SK-N-SH (cell line): ENCODE results near the gene NEK8. TPM values are rescaled to one million over a fixed set of nuclear protein-coding genes. Genes with fewer than 3 reads are reported as not detected.

ENCODE experiments used
- CTCF ChIA-PET: fragments of 300-600, 350-600 bp; formaldehyde crosslinking; extraction: SDS; loops from one replicate; lab custom pipeline; 2021; lab: Yijun Ruan, JAX
- POLR2A ChIA-PET: fragments of 350-600 bp; sonication (Branson Sonifier 250); formaldehyde crosslinking; extraction: SDS; loops from one replicate; lab custom pipeline; 2020; ENCODE audit warnings: antibody characterized with exemption, inconsistent platforms; lab: Yijun Ruan, JAX
- DNase-seq: peaks from one replicate; pipeline ENCODE4 v3.0.0; 2012
- H2AFZ ChIP-seq: fragments of 200-600 bp; sonication (generic); 2 replicates; pipeline ENCODE4 v1.8.1; 2016; ENCODE audit warnings: antibody characterized with exemption, mild to moderate bottlenecking, low read depth
- H3F3A ChIP-seq: fragments of 200-600 bp; sonication (generic); replicated peaks from 2 replicates; pipeline ENCODE3; 2016; ENCODE audit warnings: antibody characterized with exemption, mild to moderate bottlenecking; ENCODE audit not compliant: insufficient read depth
- H3K27ac ChIP-seq, 2 experiments: fragments of 200-500 bp in 1 of 2; fragments of 200-600 bp in 1 of 2; sonication (Bioruptor generic) in 1 of 2; sonication (generic), shearing (Covaris generic) in 1 of 2; 2 replicates each; pipeline versions ENCODE4 v1.5.1 to v1.6.1; 2014 to 2016; ENCODE audit warnings: low read depth in 2 of 2, inconsistent platforms in 1 of 2, low read length in 1 of 2, mild to moderate bottlenecking in 1 of 2, mixed read lengths in 1 of 2
- H3K27me3 ChIP-seq: fragments of 200-600 bp; sonication (generic), shearing (Covaris generic); 2 replicates; pipeline ENCODE4 v1.6.1; 2016; ENCODE audit warnings: mixed run types; ENCODE audit not compliant: insufficient read depth
- H3K36me3 ChIP-seq, 2 experiments: fragments of 200-500 bp in 1 of 2; fragments of 200-600 bp in 1 of 2; sonication (Bioruptor generic) in 1 of 2; sonication (generic) in 1 of 2; replicated peaks in 1 of 2; 2 replicates each; pipeline versions ENCODE3 to v1.5.1; 2014 to 2016; ENCODE audit warnings: low read length in 1 of 2, mild to moderate bottlenecking in 1 of 2; ENCODE audit not compliant: insufficient read depth in 2 of 2, control insufficient read depth in 1 of 2
- H3K4me1 ChIP-seq, 2 experiments: fragments of 200-500 bp in 1 of 2; fragments of 200-600 bp in 1 of 2; sonication (Bioruptor generic) in 1 of 2; sonication (generic), shearing (Covaris generic) in 1 of 2; 2 replicates each; pipeline versions ENCODE4 v1.5.1 to v1.6.1; 2014 to 2016; ENCODE audit warnings: low read depth in 1 of 2, low read length in 1 of 2, mixed run types in 1 of 2; ENCODE audit not compliant: insufficient read depth in 2 of 2, control insufficient read depth in 1 of 2
- H3K4me2 ChIP-seq: fragments of 200-600 bp; sonication (generic), shearing (Covaris generic); 2 replicates; pipeline ENCODE4 v1.6.1; 2017; ENCODE audit warnings: mixed run types
- H3K4me3 ChIP-seq, 2 experiments: fragments of 200-500 bp in 1 of 2; fragments of 200-600 bp in 1 of 2; sonication (Bioruptor generic) in 1 of 2; sonication (generic), shearing (Covaris generic) in 1 of 2; 2 replicates each; pipeline versions ENCODE4 v1.5.1 to v1.8.1; 2014 to 2016; ENCODE audit warnings: low read depth in 2 of 2, inconsistent platforms in 1 of 2, low read length in 1 of 2, mild to moderate bottlenecking in 1 of 2, mixed read lengths in 1 of 2, moderate library complexity in 1 of 2
- H3K79me2 ChIP-seq: fragments of 200-600 bp; sonication (generic); 2 replicates; pipeline ENCODE4 v1.8.1; 2017; ENCODE audit warnings: mild to moderate bottlenecking; ENCODE audit not compliant: insufficient read depth
- H3K9ac ChIP-seq: fragments of 200-600 bp; sonication (generic); 2 replicates; pipeline ENCODE4 v1.6.1; 2017; ENCODE audit warnings: mixed run types
- H3K9me2 ChIP-seq: fragments of 200-600 bp; sonication (generic); 2 replicates; pipeline ENCODE4 v1.6.1; 2017; ENCODE audit warnings: mixed run types
- H3K9me3 ChIP-seq: fragments of 200-600 bp; sonication (generic); 2 replicates; pipeline ENCODE4 v1.6.1; 2017; ENCODE audit warnings: mixed run types, mild to moderate bottlenecking, moderate library complexity
- H4K20me1 ChIP-seq: fragments of 200-600 bp; sonication (generic); 2 replicates; pipeline ENCODE4 v1.6.1; 2017; ENCODE audit warnings: mild to moderate bottlenecking, mixed run types; ENCODE audit not compliant: insufficient read depth
- CHD2 ChIP-seq: fragments of 150-350 bp; IDR thresholded peaks from 2 replicates; pipeline ENCODE4 v1.6.1; 2018; ENCODE audit warnings: low read length; ENCODE audit not compliant: partially characterized antibody
- EP300 ChIP-seq, 2 experiments: IDR thresholded peaks; 2 replicates each; pipeline versions ENCODE4 v1.4.0 to v1.6.1; 2012; ENCODE audit warnings: borderline replicate concordance in 1 of 2, low read depth in 1 of 2, low read length in 1 of 2
- FOXJ3 ChIP-seq: sonication (generic); formaldehyde crosslinking; IDR thresholded peaks from 2 replicates; pipeline ENCODE4 v1.5.1; 2020; ENCODE audit warnings: mild to moderate bottlenecking, missing genetic modification reagents
- FOXM1 ChIP-seq: IDR thresholded peaks from 2 replicates; pipeline ENCODE4 v1.4.0; 2012; ENCODE audit warnings: low read depth, mild to moderate bottlenecking
- GABPA ChIP-seq: IDR thresholded peaks from 2 replicates; pipeline ENCODE4 v1.4.0; 2012; ENCODE audit warnings: low read depth, mild to moderate bottlenecking
- JUND ChIP-seq: IDR thresholded peaks from 2 replicates; pipeline ENCODE4 v1.4.0; 2012
- MXI1 ChIP-seq: IDR thresholded peaks from 2 replicates; pipeline ENCODE4 v1.6.1; 2012; ENCODE audit warnings: mild to moderate bottlenecking, low read depth, low read length, improper control_type of control experiment
- NFIC ChIP-seq: IDR thresholded peaks from 2 replicates; pipeline ENCODE4 v1.4.0; 2012; ENCODE audit warnings: borderline replicate concordance
- RAD21 ChIP-seq: IDR thresholded peaks from 2 replicates; pipeline ENCODE4 v1.6.1; 2012; ENCODE audit warnings: mild to moderate bottlenecking, low read length
- RCOR1 ChIP-seq: fragments of 150-350 bp; IDR thresholded peaks from 2 replicates; pipeline ENCODE4 v1.6.1; 2017; ENCODE audit warnings: antibody characterized with exemption, low read length
- RFX5 ChIP-seq: IDR thresholded peaks from 2 replicates; pipeline ENCODE4 v1.6.1; 2012; ENCODE audit warnings: mild to moderate bottlenecking, improper control_type of control experiment, low read length
- SIN3A ChIP-seq: IDR thresholded peaks from 2 replicates; pipeline ENCODE4 v1.6.1; 2012; ENCODE audit warnings: low read depth, mild to moderate bottlenecking, low read length, moderate library complexity, borderline replicate concordance
- SMC3 ChIP-seq: IDR thresholded peaks from 2 replicates; pipeline ENCODE4 v1.6.1; 2012; ENCODE audit warnings: low read depth, low read length, improper control_type of control experiment
- TEAD4 ChIP-seq: IDR thresholded peaks from 2 replicates; pipeline ENCODE4 v1.4.0; 2012; ENCODE audit warnings: mild to moderate bottlenecking, borderline replicate concordance; ENCODE audit not compliant: insufficient read depth
- YY1 ChIP-seq: IDR thresholded peaks from 2 replicates; pipeline ENCODE4 v1.4.0; 2012; ENCODE audit warnings: low read depth, mild to moderate bottlenecking
- WGBS: methylation state at CpG from one replicate; pipeline ENCODE4 v1.1.6; 2017; ENCODE audit warnings: low lambda C conversion rate; 5-methylcytosine and 5-hydroxymethylcytosine counted together
- polyA plus RNA-seq, 3 experiments: library from polyadenylated mRNA; depleted of rRNA; stranded (reverse); fragments of >200 nt; gene quantifications; 2 replicates each; pipeline ENCODE4 v1.2.3, GENCODE V29; 2012
- TF ChIP-seq, protein P1 (sequence below): fragments of 200-600 bp; sonication (generic); IDR thresholded peaks from 2 replicates; pipeline ENCODE4 v1.6.1; 2017; ENCODE audit warnings: antibody characterized with exemption, mild to moderate bottlenecking, moderate library complexity
- TF ChIP-seq, protein P2 (sequence below): fragments of 150-350 bp; IDR thresholded peaks from 2 replicates; pipeline ENCODE4 v1.6.1; 2016; ENCODE audit warnings: mild to moderate bottlenecking, low read depth, low read length
- TF ChIP-seq, protein P3 (sequence below): IDR thresholded peaks from 2 replicates; pipeline ENCODE4 v1.6.1; 2012; ENCODE audit warnings: mild to moderate bottlenecking, low read depth, low read length, moderate library complexity
- TF ChIP-seq, protein P4 (sequence below): IDR thresholded peaks from 2 replicates; pipeline ENCODE4; 2012
- TF ChIP-seq, protein P5 (sequence below): IDR thresholded peaks from 2 replicates; pipeline ENCODE4 v1.4.0; 2012; ENCODE audit warnings: low read depth, borderline replicate concordance
- TF ChIP-seq, protein P6 (sequence below): IDR thresholded peaks from 2 replicates; pipeline ENCODE4 v1.4.0; 2012; ENCODE audit warnings: low read depth, borderline replicate concordance

Gene NEK8
- polyA plus RNA-seq, 1 of the 3 experiments (the other 2 are of a cell fraction), result 6.0 TPM

DNA sequence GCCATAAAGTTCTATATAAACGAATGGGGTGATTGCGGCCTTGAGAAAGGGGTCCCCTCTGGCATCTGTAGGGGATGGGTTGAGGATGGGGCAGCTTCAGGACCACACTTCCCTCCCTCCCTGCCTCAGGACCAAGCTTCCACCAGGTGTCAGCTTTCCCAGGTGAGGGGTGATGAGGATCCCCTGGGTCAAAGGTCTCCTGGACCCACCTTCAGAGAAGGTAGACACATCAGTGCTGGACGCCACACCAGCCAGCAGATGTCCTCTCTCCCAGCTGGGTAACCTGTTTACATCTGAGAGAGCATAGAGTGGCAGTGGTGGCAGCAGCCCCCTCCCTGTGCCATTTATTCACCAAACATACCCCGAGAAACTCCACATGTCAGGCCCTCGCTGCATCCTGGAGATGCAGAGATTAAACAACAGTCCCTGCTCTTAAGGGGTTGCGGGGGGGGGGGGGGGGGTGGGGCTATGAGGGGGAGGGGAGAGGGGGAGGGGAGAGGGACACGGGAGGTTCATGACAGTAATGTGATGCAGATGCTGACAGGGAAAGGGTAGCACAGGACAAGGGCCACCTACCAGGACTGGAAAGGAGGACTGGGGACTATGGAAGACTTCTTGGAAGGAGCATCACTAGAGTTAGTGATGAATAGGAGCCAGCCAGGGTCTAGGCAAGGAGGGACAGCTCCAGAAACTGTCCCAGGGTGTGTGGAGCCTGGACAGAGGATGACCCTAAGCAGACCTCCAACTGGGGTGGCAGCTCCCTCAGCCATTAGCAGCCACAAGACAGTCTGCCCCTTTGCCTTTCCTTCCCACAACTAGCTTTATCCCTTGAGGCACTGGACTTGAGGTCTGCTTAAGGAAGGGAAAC lies 21.9 kb upstream of the NEK8 start:
- CTCF ChIA-PET, result interaction anchor here (0.6 to 3.1 kb wide), 8 partner anchors 18 to 196 kb away, joined by 3 to 17 read pairs (median 3); partner anchors contain the start of gene TLCD1
- no peaks in the 10 kb centered on the region for H3K9me3 ChIP-seq
- POLR2A ChIA-PET, result interaction anchor here (1.5 to 1.7 kb wide), 2 partner anchors 13 to 62 kb away, joined by 3 to 11 read pairs; partner anchors contain the start of genes BLTP2 and RPL23A
- H3K79me2 ChIP-seq, result peaks cover 9% of the 10 kb centered on the region; the same call in 1 of the 2 replicates
- no peak overlapping the region for H3K4me2 ChIP-seq
- H3K9me2 ChIP-seq, result no peaks in the 10 kb centered on the region
- 53% methylated on average over 5 of the region's 7 CpGs for WGBS
- H2AFZ ChIP-seq, result no peak overlapping the region
- peaks cover 29% of the 10 kb centered on the region for H3F3A ChIP-seq
- no peaks in the 10 kb centered on the region for H3K27me3 ChIP-seq
- H3K4me3 ChIP-seq, result no peak overlapping the region
- peaks cover 5 to 23% of the 10 kb centered on the region in 2 experiments for H3K36me3 ChIP-seq
- no peak overlapping the region for H3K9ac ChIP-seq
- peak; percentile 80 for DNase-seq
- H3K4me1 ChIP-seq, result peaks cover 0 to 17% of the 10 kb centered on the region in 2 experiments; a peak in 2 of 4 replicates
- H4K20me1 ChIP-seq, result no peaks in the 10 kb centered on the region
- peak overlapping the region in 1 of 2 experiments; percentile 53; a peak in 1 of 4 replicates for H3K27ac ChIP-seq
- no peak for TF ChIP-seq SIN3A
- TF ChIP-seq, protein P1, sequence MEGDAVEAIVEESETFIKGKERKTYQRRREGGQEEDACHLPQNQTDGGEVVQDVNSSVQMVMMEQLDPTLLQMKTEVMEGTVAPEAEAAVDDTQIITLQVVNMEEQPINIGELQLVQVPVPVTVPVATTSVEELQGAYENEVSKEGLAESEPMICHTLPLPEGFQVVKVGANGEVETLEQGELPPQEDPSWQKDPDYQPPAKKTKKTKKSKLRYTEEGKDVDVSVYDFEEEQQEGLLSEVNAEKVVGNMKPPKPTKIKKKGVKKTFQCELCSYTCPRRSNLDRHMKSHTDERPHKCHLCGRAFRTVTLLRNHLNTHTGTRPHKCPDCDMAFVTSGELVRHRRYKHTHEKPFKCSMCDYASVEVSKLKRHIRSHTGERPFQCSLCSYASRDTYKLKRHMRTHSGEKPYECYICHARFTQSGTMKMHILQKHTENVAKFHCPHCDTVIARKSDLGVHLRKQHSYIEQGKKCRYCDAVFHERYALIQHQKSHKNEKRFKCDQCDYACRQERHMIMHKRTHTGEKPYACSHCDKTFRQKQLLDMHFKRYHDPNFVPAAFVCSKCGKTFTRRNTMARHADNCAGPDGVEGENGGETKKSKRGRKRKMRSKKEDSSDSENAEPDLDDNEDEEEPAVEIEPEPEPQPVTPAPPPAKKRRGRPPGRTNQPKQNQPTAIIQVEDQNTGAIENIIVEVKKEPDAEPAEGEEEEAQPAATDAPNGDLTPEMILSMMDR, result no peak
- no peak for TF ChIP-seq JUND
- TF ChIP-seq GABPA, result no peak
- TF ChIP-seq MXI1, result peak; percentile 76; the same call in 1 of the 2 replicates
- TF ChIP-seq, protein P2, sequence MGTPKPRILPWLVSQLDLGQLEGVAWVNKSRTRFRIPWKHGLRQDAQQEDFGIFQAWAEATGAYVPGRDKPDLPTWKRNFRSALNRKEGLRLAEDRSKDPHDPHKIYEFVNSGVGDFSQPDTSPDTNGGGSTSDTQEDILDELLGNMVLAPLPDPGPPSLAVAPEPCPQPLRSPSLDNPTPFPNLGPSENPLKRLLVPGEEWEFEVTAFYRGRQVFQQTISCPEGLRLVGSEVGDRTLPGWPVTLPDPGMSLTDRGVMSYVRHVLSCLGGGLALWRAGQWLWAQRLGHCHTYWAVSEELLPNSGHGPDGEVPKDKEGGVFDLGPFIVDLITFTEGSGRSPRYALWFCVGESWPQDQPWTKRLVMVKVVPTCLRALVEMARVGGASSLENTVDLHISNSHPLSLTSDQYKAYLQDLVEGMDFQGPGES, result no peak
- TF ChIP-seq RFX5, result no peak
- TF ChIP-seq, protein P3, sequence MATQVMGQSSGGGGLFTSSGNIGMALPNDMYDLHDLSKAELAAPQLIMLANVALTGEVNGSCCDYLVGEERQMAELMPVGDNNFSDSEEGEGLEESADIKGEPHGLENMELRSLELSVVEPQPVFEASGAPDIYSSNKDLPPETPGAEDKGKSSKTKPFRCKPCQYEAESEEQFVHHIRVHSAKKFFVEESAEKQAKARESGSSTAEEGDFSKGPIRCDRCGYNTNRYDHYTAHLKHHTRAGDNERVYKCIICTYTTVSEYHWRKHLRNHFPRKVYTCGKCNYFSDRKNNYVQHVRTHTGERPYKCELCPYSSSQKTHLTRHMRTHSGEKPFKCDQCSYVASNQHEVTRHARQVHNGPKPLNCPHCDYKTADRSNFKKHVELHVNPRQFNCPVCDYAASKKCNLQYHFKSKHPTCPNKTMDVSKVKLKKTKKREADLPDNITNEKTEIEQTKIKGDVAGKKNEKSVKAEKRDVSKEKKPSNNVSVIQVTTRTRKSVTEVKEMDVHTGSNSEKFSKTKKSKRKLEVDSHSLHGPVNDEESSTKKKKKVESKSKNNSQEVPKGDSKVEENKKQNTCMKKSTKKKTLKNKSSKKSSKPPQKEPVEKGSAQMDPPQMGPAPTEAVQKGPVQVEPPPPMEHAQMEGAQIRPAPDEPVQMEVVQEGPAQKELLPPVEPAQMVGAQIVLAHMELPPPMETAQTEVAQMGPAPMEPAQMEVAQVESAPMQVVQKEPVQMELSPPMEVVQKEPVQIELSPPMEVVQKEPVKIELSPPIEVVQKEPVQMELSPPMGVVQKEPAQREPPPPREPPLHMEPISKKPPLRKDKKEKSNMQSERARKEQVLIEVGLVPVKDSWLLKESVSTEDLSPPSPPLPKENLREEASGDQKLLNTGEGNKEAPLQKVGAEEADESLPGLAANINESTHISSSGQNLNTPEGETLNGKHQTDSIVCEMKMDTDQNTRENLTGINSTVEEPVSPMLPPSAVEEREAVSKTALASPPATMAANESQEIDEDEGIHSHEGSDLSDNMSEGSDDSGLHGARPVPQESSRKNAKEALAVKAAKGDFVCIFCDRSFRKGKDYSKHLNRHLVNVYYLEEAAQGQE, result no peak
- TF ChIP-seq, protein P4, sequence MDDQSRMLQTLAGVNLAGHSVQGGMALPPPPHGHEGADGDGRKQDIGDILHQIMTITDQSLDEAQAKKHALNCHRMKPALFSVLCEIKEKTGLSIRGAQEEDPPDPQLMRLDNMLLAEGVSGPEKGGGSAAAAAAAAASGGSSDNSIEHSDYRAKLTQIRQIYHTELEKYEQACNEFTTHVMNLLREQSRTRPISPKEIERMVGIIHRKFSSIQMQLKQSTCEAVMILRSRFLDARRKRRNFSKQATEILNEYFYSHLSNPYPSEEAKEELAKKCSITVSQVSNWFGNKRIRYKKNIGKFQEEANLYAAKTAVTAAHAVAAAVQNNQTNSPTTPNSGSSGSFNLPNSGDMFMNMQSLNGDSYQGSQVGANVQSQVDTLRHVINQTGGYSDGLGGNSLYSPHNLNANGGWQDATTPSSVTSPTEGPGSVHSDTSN, result no peak
- TF ChIP-seq YY1, result no peak
- TF ChIP-seq EP300 (IDR thresholded peaks at IDR 0.05; ENCODE audit: borderline replicate concordance in 1 of 2, low read depth in 1 of 2, low read length in 1 of 2), result no peak
- TF ChIP-seq, protein P5, sequence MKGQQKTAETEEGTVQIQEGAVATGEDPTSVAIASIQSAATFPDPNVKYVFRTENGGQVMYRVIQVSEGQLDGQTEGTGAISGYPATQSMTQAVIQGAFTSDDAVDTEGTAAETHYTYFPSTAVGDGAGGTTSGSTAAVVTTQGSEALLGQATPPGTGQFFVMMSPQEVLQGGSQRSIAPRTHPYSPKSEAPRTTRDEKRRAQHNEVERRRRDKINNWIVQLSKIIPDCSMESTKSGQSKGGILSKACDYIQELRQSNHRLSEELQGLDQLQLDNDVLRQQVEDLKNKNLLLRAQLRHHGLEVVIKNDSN, result no peak
- TF ChIP-seq RCOR1, result no peak
- TF ChIP-seq TEAD4, result no peak
- no peak for TF ChIP-seq NFIC
- no peak for TF ChIP-seq FOXM1
- TF ChIP-seq, protein P6, sequence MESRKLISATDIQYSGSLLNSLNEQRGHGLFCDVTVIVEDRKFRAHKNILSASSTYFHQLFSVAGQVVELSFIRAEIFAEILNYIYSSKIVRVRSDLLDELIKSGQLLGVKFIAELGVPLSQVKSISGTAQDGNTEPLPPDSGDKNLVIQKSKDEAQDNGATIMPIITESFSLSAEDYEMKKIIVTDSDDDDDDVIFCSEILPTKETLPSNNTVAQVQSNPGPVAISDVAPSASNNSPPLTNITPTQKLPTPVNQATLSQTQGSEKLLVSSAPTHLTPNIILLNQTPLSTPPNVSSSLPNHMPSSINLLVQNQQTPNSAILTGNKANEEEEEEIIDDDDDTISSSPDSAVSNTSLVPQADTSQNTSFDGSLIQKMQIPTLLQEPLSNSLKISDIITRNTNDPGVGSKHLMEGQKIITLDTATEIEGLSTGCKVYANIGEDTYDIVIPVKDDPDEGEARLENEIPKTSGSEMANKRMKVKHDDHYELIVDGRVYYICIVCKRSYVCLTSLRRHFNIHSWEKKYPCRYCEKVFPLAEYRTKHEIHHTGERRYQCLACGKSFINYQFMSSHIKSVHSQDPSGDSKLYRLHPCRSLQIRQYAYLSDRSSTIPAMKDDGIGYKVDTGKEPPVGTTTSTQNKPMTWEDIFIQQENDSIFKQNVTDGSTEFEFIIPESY, result no peak
- TF ChIP-seq CHD2, result no peak
- peak; percentile 18; the same call in 1 of the 2 replicates for TF ChIP-seq SMC3
- TF ChIP-seq FOXJ3 (CRISPR knock-in tag), result 0 out of 2 replicates have a peak, but pooled peaks have one; percentile 22
- TF ChIP-seq RAD21, result peak; percentile 35
